Measurements from ENCODE around the gene SVBP. TPM values are rescaled to one million over a fixed set of nuclear protein-coding genes. Genes with fewer than 3 reads are reported as not detected.

SVBP gene
- total and polyA plus RNA-seq, 2 experiments from 2014 or later: 16.8 to 28.5 TPM

- H4K20me1 ChIP-seq (ENCODE audit: insufficient read depth): no peaks in the 10 kb centered on the region
- in situ Hi-C loops (cut with MboI): no loop called here
- H3K79me2 ChIP-seq (ENCODE audit: insufficient read depth): no peaks in the 10 kb centered on the region
- no peak overlapping the region for H3K27ac ChIP-seq
- no peaks in the 10 kb centered on the region for H3K4me1 ChIP-seq (ENCODE audit: insufficient read depth)
- H3K4me2 ChIP-seq (ENCODE audit: unreplicated experiment): no peak overlapping the region
- no peaks in the 10 kb centered on the region for H3K9me3 ChIP-seq (ENCODE audit: low read depth)
- TF ChIP-seq EZH2phosphoT487 (IDR thresholded peaks at IDR 0.05; ENCODE audit: insufficient read depth, low read depth) (no peak), EZH2 (IDR thresholded peaks at IDR 0.05; ENCODE audit: insufficient read depth, poor library complexity, severe bottlenecking) (no peak)
- no peak for DNase-seq
- no peak overlapping the region for H3K9ac ChIP-seq
- peaks cover 16% of the 10 kb centered on the region; the same call in 1 of the 2 replicates for H3K36me3 ChIP-seq (ENCODE audit: low read depth)
- H3K27me3 ChIP-seq (replicated peaks; ENCODE audit: insufficient read depth): no peaks in the 10 kb centered on the region
- H2AFZ ChIP-seq: no peak overlapping the region
- H3K9me2 ChIP-seq (ENCODE audit: insufficient read depth): no peaks in the 10 kb centered on the region
- no peaks in the 10 kb centered on the region for H3F3A ChIP-seq (ENCODE audit: insufficient read depth)
- no peak overlapping the region for H3K4me3 ChIP-seq
- 100% methylated on average over 2 of the region's 2 CpGs for WGBS, 2 experiments (ENCODE audit: low coverage in 1 of 2, low lambda C conversion rate in 2 of 2, missing lambda C conversion rate in 2 of 2)
Observed at GRCh38 chr1:42835422-42835821, 18.2 kb upstream of the SVBP start.

GRCh38 chr1:42834803-42835202 is 17.6 kb upstream of the SVBP start:
- TF ChIP-seq EZH2 (IDR thresholded peaks at IDR 0.05; ENCODE audit: insufficient read depth, poor library complexity, severe bottlenecking) (no peak), EZH2phosphoT487 (IDR thresholded peaks at IDR 0.05; ENCODE audit: insufficient read depth, low read depth) (no peak)
- no peak overlapping the region for H3K27ac ChIP-seq
- H3K4me3 ChIP-seq: no peak overlapping the region
- H4K20me1 ChIP-seq (ENCODE audit: insufficient read depth): no peaks in the 10 kb centered on the region
- H3K79me2 ChIP-seq (ENCODE audit: insufficient read depth): no peaks in the 10 kb centered on the region
- H2AFZ ChIP-seq: no peak overlapping the region
- H3K36me3 ChIP-seq (ENCODE audit: low read depth): peaks cover 16% of the 10 kb centered on the region; the same call in 1 of the 2 replicates
- no peak for DNase-seq
- no peaks in the 10 kb centered on the region for H3K9me2 ChIP-seq (ENCODE audit: insufficient read depth)
- H3K27me3 ChIP-seq (replicated peaks; ENCODE audit: insufficient read depth): no peaks in the 10 kb centered on the region
- no peak overlapping the region for H3K9ac ChIP-seq
- in situ Hi-C loops (cut with MboI): no loop called here
- H3K9me3 ChIP-seq (ENCODE audit: low read depth): no peaks in the 10 kb centered on the region
- no peaks in the 10 kb centered on the region for H3K4me1 ChIP-seq (ENCODE audit: insufficient read depth)
- no peak overlapping the region for H3K4me2 ChIP-seq (ENCODE audit: unreplicated experiment)
- no peaks in the 10 kb centered on the region for H3F3A ChIP-seq (ENCODE audit: insufficient read depth)
- 84 to 85% methylated on average over 5 of the region's 5 CpGs for WGBS, 2 experiments (ENCODE audit: low coverage in 1 of 2, low lambda C conversion rate in 2 of 2, missing lambda C conversion rate in 2 of 2)

GRCh38 chr1:42833981-42834380 is 16.8 kb upstream of the SVBP start:
- in situ Hi-C loops (cut with MboI): no loop called here
- H3K4me2 ChIP-seq (ENCODE audit: unreplicated experiment): no peak overlapping the region
- H4K20me1 ChIP-seq (ENCODE audit: insufficient read depth): no peaks in the 10 kb centered on the region
- no peak overlapping the region for H3K27ac ChIP-seq
- H3K36me3 ChIP-seq (ENCODE audit: low read depth): peaks cover 16% of the 10 kb centered on the region; the same call in 1 of the 2 replicates
- no peak for TF ChIP-seq EZH2phosphoT487 (IDR thresholded peaks at IDR 0.05; ENCODE audit: insufficient read depth, low read depth)
- no peak for TF ChIP-seq EZH2 (IDR thresholded peaks at IDR 0.05; ENCODE audit: insufficient read depth, poor library complexity, severe bottlenecking)
- no peaks in the 10 kb centered on the region for H3F3A ChIP-seq (ENCODE audit: insufficient read depth)
- H3K4me1 ChIP-seq (ENCODE audit: insufficient read depth): no peaks in the 10 kb centered on the region
- no peak overlapping the region for H3K4me3 ChIP-seq
- H3K79me2 ChIP-seq (ENCODE audit: insufficient read depth): no peaks in the 10 kb centered on the region
- WGBS, 2 experiments (ENCODE audit: low coverage in 1 of 2, low lambda C conversion rate in 2 of 2, missing lambda C conversion rate in 2 of 2): 94 to 98% methylated on average over 4 of the region's 4 CpGs
- no peaks in the 10 kb centered on the region for H3K9me3 ChIP-seq (ENCODE audit: low read depth)
- DNase-seq: no peak
- H2AFZ ChIP-seq: no peak overlapping the region
- H3K9me2 ChIP-seq (ENCODE audit: insufficient read depth): no peaks in the 10 kb centered on the region
- no peak overlapping the region for H3K9ac ChIP-seq
- no peaks in the 10 kb centered on the region for H3K27me3 ChIP-seq (replicated peaks; ENCODE audit: insufficient read depth)

GRCh38 chr1:42832641-42833240 is 15.5 kb upstream of the SVBP start:
- Histone ChIP-seq H3K27me3 (replicated peaks; ENCODE audit: insufficient read depth) (no peaks in the 10 kb centered on the region), H3K27ac (no peak overlapping the region), H3K9ac (no peak overlapping the region), H3K9me2 (ENCODE audit: insufficient read depth) (no peaks in the 10 kb centered on the region), H3K9me3 (ENCODE audit: low read depth) (no peaks in the 10 kb centered on the region), H3K36me3 (ENCODE audit: low read depth) (peaks cover 16% of the 10 kb centered on the region; the same call in 1 of the 2 replicates), H3F3A (ENCODE audit: insufficient read depth) (no peaks in the 10 kb centered on the region), H3K4me2 (ENCODE audit: unreplicated experiment) (no peak overlapping the region), H4K20me1 (ENCODE audit: insufficient read depth) (no peaks in the 10 kb centered on the region), H3K4me3 (no peak overlapping the region), H3K4me1 (ENCODE audit: insufficient read depth) (no peaks in the 10 kb centered on the region), H2AFZ (no peak overlapping the region), H3K79me2 (ENCODE audit: insufficient read depth) (no peaks in the 10 kb centered on the region)
- TF ChIP-seq EZH2phosphoT487 (IDR thresholded peaks at IDR 0.05; ENCODE audit: insufficient read depth, low read depth) (no peak), EZH2 (IDR thresholded peaks at IDR 0.05; ENCODE audit: insufficient read depth, poor library complexity, severe bottlenecking) (no peak)
- DNase-seq: no peak
- 85 to 88% methylated on average over 3 of the region's 3 CpGs for whole genome bisulfite sequencing, 2 experiments (ENCODE audit: low coverage in 1 of 2, low lambda C conversion rate in 2 of 2, missing lambda C conversion rate in 2 of 2)
- in situ Hi-C loops (cut with MboI): no loop called here

GRCh38 chr1:42831273-42831672 is 14.1 kb upstream of the SVBP start:
- Histone ChIP-seq H3K9me2 (ENCODE audit: insufficient read depth) (no peaks in the 10 kb centered on the region), H3K9me3 (ENCODE audit: low read depth) (no peaks in the 10 kb centered on the region), H3K9ac (no peak overlapping the region), H4K20me1 (ENCODE audit: insufficient read depth) (no peaks in the 10 kb centered on the region), H3F3A (ENCODE audit: insufficient read depth) (no peaks in the 10 kb centered on the region), H3K27me3 (replicated peaks; ENCODE audit: insufficient read depth) (no peaks in the 10 kb centered on the region), H3K4me2 (ENCODE audit: unreplicated experiment) (no peak overlapping the region), H3K4me3 (no peak overlapping the region), H3K36me3 (ENCODE audit: low read depth) (peaks cover 13% of the 10 kb centered on the region; the same call in 1 of the 2 replicates), H2AFZ (no peak overlapping the region), H3K79me2 (ENCODE audit: insufficient read depth) (no peaks in the 10 kb centered on the region), H3K27ac (no peak overlapping the region), H3K4me1 (ENCODE audit: insufficient read depth) (no peaks in the 10 kb centered on the region)
- DNase-seq: no peak
- in situ Hi-C loops (cut with MboI): no loop called here
- no peak for TF ChIP-seq EZH2phosphoT487 (IDR thresholded peaks at IDR 0.05; ENCODE audit: insufficient read depth, low read depth)
- no peak for TF ChIP-seq EZH2 (IDR thresholded peaks at IDR 0.05; ENCODE audit: insufficient read depth, poor library complexity, severe bottlenecking)
